Measurements from ENCODE around the gene CCDC201.
"Not testable (repeated sequence)": the region's sequence is repeated elsewhere in the genome, so short reads cannot be mapped to it uniquely, and the experiment has no call there.

Gene CCDC201

GRCh38 chr7:45813771-45814170 is 59.1 kb downstream of the CCDC201 start:
- DNase-seq = not testable (repeated sequence)

DNA sequence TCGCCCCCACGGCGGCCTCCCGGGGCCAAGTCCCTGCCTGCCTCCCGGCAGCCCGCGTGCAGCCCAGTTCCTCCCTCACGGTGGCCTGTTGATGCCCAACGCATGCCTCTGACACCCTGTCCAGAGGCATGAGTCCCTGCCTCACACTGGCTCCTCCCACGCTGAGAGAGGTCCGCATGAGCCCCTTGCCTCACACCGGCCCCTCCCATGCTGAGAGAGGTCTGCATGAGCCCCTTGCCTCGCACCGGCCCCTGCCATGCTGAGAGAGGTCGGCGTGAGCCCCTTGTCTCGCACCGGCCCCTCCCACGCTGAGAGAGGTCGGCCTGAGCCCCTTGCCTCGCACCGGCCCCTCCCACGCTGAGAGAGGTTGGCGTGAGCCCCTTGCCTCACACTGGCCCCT is 59.9 kb downstream of the CCDC201 start:
- no peak for DNase-seq

- DNase-seq = not testable (repeated sequence)
Observed at GRCh38 chr7:45811652-45812234, 61.1 kb downstream of the CCDC201 start.

DNA sequence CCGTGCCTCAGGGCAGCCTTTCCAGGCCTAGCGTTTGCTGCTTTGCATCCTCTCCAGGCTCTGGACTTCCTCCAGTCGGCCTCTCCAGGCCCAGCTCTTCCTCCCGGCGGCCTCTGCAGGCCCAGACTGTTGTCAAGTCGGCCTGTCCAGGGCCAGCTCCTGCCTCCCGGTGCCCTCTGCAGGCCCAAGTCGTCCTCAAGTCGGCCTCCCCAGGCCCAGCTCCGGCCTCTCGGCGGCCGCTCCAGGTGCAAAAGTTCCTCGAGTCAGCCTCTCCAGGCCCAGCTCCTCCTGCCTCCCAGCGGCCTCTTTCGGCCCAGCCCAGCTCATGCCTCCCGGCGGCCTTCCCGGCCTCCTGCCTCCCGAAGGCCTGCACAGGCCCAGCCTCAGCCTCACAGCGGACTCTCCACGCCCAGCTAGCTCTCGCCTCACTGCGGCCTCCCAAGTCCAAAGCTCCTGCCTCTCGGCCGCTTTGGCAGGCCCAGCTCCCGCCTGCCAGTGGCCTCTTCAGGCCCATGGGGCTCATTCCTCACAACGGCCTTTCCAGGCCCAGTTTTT is 62.4 kb downstream of the CCDC201 start:
- not testable (repeated sequence) for DNase-seq

Measured in NCI-H2029 (cell line).